Peyer's patch (tissue), 4 donors: Measurements from ENCODE around the gene ADAMTS1.

Experiments used
- CTCF ChIP-seq, 6 experiments: fragments of 450-650 bp in 4 of 6; fragments of 200-600 bp in 2 of 6; sonication (generic) in 1 of 6; IDR thresholded peaks; one replicate each; pipeline ENCODE4 v1.5.1; 2017 to 2019; ENCODE audit warnings: antibody characterized with exemption in 6 of 6, mild to moderate bottlenecking in 3 of 6, moderate library complexity in 1 of 6
- POLR2A ChIP-seq, 2 donors: fragments of 450-650 bp; IDR thresholded peaks; one replicate each; pipeline ENCODE4 v1.5.1; 2017; ENCODE audit warnings: antibody characterized with exemption in 2 of 2, mild to moderate bottlenecking in 2 of 2, moderate library complexity in 2 of 2

- TF ChIP-seq CTCF (IDR thresholded peaks at IDR 0.05): no peak
- TF ChIP-seq POLR2A (IDR thresholded peaks at IDR 0.05): no peak
Observed at GRCh38 chr21:26877018-26877417, 31.8 kb upstream of the ADAMTS1 start.
